ENCODE measurements around the gene C17orf100. TPM values are rescaled to one million over a fixed set of nuclear protein-coding genes. Genes with fewer than 3 reads are reported as not detected.
A peak's percentile ranks its signal among the peaks of the same experiment; 100 is the strongest.

The C17orf100 gene
- 2.4 and 2.7 TPM in 2 replicates for polyA plus RNA-seq (2011; rRNA removed)
- polyA minus RNA-seq (2011; rRNA and poly(A)+ RNA removed), result 1.0 and 1.1 TPM in 2 replicates

DNA sequence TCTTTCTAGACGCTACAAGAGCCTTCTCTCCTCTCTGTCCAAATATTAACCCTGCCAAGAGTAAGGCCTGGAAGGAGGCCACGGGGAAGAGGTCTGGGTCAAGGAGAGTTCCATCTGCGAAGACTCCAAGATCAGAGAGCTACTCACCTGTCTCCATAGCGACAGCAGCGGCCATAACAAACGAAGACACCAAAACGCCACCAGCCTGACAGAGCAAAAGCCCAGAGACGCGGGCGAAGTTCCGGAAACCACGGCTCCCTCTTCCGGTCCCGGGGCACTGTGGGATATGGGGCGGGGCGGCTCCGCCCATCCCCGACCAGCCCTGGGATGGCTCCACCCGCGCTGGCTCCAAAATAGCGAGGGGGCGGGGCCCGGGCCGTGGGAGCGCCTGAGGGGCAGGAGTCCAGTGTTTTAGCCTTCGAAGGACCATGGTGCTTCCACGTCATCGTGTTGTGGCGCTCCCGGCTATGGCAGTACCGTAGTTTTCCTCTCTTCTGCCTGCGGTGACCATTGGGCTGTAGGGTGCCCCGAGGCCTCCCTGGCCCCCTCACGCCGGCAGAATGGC is at the start of gene C17orf100, which contains the start of gene MED31:
Gene C17orf100, plus strand, starts transcription at position 409 of the 565 bp plus-strand sequence. Its CDS starts 152 bp downstream, at position 561.
Gene MED31, minus strand, starts transcription at position 252 of the 565 bp plus-strand sequence. Its CDS starts 77 bp downstream, at position 175.
- ChIA-PET POLR2A (no interaction called here), CTCF (interaction anchor here (1.1 to 1.4 kb wide), 2 partner anchors 10 to 15 kb away, joined by 3 read pairs; no protein-coding TSS in a partner anchor)
- peaks cover 2% of the 10 kb centered on the region for H3K36me3 ChIP-seq (ENCODE audit: control insufficient read depth, insufficient read depth, low read length)
- peak within 1 kb of the TSS; percentile 98 for H3K4me3 ChIP-seq (ENCODE audit: low read depth, low read length)
- H3K27me3 ChIP-seq (ENCODE audit: control insufficient read depth, insufficient read depth, low read length), result peaks cover 9% of the 10 kb centered on the region
- DNase-seq (ENCODE audit: low read depth), result peak; percentile 43
- TF ChIP-seq, protein P1, sequence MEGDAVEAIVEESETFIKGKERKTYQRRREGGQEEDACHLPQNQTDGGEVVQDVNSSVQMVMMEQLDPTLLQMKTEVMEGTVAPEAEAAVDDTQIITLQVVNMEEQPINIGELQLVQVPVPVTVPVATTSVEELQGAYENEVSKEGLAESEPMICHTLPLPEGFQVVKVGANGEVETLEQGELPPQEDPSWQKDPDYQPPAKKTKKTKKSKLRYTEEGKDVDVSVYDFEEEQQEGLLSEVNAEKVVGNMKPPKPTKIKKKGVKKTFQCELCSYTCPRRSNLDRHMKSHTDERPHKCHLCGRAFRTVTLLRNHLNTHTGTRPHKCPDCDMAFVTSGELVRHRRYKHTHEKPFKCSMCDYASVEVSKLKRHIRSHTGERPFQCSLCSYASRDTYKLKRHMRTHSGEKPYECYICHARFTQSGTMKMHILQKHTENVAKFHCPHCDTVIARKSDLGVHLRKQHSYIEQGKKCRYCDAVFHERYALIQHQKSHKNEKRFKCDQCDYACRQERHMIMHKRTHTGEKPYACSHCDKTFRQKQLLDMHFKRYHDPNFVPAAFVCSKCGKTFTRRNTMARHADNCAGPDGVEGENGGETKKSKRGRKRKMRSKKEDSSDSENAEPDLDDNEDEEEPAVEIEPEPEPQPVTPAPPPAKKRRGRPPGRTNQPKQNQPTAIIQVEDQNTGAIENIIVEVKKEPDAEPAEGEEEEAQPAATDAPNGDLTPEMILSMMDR (IDR thresholded peaks at IDR 0.05; ENCODE audit: insufficient read depth, low read depth, low read length), result no peak

DNA sequence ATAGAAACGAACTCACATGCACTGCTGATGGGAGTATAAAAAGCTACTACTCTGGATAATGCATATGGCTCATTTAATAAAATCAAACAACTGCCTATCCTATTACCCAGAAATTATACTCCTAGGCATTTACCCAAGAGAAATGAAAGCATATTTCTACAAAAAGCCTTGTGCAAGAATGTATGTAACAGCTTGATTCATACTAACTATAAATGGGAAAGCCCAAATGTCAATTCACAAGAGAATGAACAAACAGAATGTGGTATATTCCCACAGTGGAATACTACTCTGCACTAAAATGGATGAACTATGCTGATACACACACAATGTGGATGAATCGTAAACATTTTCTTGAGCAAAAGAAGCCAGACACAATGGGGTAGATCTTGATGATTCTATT is 49.4 kb upstream of the C17orf100 start:
- no peaks in the 10 kb centered on the region for H3K27me3 ChIP-seq (ENCODE audit: control insufficient read depth, insufficient read depth, low read length)
- peaks cover 11% of the 10 kb centered on the region for H3K36me3 ChIP-seq (ENCODE audit: control insufficient read depth, insufficient read depth, low read length)
- H3K4me3 ChIP-seq (ENCODE audit: low read depth, low read length), result no peak overlapping the region
- TF ChIP-seq, protein P1 (IDR thresholded peaks at IDR 0.05; ENCODE audit: insufficient read depth, low read depth, low read length), result no peak
- no peak for DNase-seq (ENCODE audit: low read depth)
- ChIA-PET CTCF (interaction anchor here (1.1 to 1.9 kb wide), 2 partner anchors 11 to 129 kb away, joined by 3 to 7 read pairs; no protein-coding TSS in a partner anchor), POLR2A (no interaction called here)

DNA sequence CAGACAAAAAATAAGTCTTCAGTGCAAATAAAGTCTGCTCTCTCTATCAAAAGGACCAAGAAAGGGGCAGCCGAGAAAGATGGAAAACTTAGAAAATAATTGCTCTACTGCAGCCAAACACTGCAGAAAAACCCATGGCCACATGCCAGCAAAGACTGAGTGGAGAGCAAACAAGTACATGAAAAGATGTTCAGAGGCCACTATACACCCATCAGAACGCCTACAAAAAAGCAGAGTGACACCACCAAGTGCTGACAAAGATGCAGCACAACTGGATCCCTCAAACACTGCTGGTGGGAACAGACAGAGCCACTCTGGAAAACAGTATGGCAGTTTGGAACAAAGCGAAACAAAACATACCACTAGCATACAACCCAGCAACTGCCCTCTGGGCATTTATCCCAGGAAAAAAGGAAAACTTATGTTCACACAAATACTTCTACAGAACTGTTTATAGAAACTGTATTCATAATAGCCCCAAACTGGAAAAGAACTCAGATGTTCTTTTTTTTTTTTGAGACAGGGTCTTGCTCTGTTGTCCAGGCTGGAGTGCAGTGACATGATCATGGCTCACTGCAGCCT is 47.7 kb upstream of the C17orf100 start:
- TF ChIP-seq, protein P1 (IDR thresholded peaks at IDR 0.05; ENCODE audit: insufficient read depth, low read depth, low read length), result no peak
- Histone ChIP-seq H3K36me3 (ENCODE audit: control insufficient read depth, insufficient read depth, low read length) (peaks cover 12% of the 10 kb centered on the region), H3K27me3 (ENCODE audit: control insufficient read depth, insufficient read depth, low read length) (no peaks in the 10 kb centered on the region), H3K4me3 (ENCODE audit: low read depth, low read length) (no peak overlapping the region)
- ChIA-PET CTCF (no interaction called here), POLR2A (no interaction called here)
- DNase-seq (ENCODE audit: low read depth), result no peak

DNA sequence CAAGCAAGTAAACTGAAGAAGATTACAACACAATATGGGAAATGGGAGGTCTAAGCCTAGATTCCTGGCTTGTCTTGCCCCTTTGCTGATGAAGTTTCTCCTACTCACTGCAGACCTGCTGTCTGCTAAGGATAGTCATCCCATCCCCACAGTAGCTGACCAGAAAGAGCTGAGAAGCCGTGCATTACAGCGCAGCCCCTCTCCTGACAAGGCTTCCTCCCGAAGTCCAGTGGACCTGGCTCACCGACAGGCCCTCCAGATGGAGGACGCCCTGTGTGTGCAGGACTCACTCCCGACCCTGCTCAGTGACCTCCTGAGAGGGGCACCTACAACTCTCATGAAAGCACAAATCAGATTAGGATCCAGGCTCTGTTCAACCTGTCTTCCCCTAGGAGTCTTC is 46.4 kb upstream of the C17orf100 start:
- DNase-seq (ENCODE audit: low read depth), result no peak
- Histone ChIP-seq H3K4me3 (ENCODE audit: low read depth, low read length) (no peak overlapping the region), H3K27me3 (ENCODE audit: control insufficient read depth, insufficient read depth, low read length) (no peaks in the 10 kb centered on the region), H3K36me3 (ENCODE audit: control insufficient read depth, insufficient read depth, low read length) (peaks cover 16% of the 10 kb centered on the region)
- ChIA-PET CTCF (interaction anchor here (1.4 kb wide), 1 partner anchor 132 kb away, joined by 4 read pairs; no protein-coding TSS in a partner anchor), POLR2A (interaction anchor here (0.6 to 0.7 kb wide), 2 partner anchors 8 to 24 kb away, joined by 6 to 11 read pairs; no protein-coding TSS in a partner anchor)
- TF ChIP-seq, protein P1 (IDR thresholded peaks at IDR 0.05; ENCODE audit: insufficient read depth, low read depth, low read length), result no peak

DNA sequence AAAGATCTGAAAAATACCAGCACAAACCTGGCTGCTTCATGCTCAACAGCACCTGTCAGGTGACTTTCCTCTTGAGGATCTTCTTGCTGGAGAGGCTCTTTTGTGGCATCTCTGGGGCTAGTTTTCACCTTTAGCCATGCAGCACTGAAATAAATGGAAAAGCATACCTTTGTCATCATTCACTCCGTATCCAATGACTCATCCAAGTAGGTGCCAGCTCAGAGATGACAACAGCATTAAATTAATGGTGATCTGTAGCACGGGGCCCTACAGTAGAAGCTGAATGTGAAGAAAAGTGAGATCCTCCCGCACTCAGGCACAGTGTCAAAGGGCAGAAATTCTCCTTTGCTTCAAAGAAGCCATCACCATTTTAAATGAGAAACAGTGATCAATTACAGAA is 43.2 kb upstream of the C17orf100 start:
- TF ChIP-seq, protein P1 (IDR thresholded peaks at IDR 0.05; ENCODE audit: insufficient read depth, low read depth, low read length), result no peak
- CTCF ChIA-PET, result interaction anchor here (0.8 to 1.9 kb wide), 6 partner anchors 9 to 31 kb away, joined by 3 to 7 read pairs (median 3); a partner anchor contains a TSS
- H3K36me3 ChIP-seq (ENCODE audit: control insufficient read depth, insufficient read depth, low read length), result peaks cover 15% of the 10 kb centered on the region
- H3K4me3 ChIP-seq (ENCODE audit: low read depth, low read length), result no peak overlapping the region
- no peak for DNase-seq (ENCODE audit: low read depth)
- H3K27me3 ChIP-seq (ENCODE audit: control insufficient read depth, insufficient read depth, low read length), result no peaks in the 10 kb centered on the region
- POLR2A ChIA-PET, result no interaction called here
